Stimulated activated CD4-positive, alpha-beta T cell treated with anti-CD3 and anti-CD28 coated beads, TNF-alpha, amount 100 ng/mL, for 4 hours (primary cell): ENCODE measurements around the gene CAMKMT.

Experiments used
- DNase-seq, 3 experiments: peaks; one replicate each; pipeline ENCODE4 v3.0.0-alpha.2; 2020; ENCODE audit warnings: low read depth in 3 of 3

CAMKMT gene

DNA sequence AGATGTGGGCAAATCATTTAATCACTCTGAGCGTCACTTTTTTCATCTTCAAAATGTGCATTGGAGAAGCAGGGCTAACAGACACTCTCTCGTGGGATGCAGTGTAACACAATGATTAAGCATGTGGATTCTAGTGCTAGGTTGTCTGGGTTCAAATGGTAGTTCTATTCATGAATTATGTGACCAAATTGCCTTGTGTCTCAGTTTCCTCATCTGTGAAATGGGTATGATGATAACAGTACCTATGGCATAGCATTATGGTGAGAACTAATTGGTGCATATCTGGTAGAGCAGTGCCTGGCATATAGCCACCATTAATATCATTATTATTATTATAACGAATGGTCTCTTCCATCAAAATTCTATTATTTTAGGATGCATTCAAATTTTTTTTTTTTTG lies 437.4 kb downstream of the CAMKMT start:
- no peak for DNase-seq

DNA sequence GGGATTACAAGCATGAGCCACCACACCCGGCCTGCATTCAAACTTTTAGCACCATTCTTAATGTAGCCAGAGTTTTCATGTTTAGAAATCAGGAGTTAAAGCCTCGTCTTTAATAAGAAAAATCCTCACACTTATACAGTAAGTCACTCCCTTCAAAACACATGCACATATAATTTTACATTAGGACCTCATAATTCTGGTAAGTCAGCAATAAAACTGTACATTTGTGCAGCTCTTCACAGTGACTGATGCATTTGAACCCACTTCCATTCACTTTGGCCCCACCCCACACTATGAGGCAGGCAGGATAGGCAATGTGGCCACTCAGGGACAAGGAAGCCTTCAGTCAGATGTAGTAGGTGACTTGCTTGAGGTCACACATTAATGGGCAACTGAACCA lies 438.0 kb downstream of the CAMKMT start:
- no peak for DNase-seq

- DNase-seq: no peak
Measured at GRCh38 chr2:44801289-44801840, 439.6 kb downstream of the CAMKMT start.

DNA sequence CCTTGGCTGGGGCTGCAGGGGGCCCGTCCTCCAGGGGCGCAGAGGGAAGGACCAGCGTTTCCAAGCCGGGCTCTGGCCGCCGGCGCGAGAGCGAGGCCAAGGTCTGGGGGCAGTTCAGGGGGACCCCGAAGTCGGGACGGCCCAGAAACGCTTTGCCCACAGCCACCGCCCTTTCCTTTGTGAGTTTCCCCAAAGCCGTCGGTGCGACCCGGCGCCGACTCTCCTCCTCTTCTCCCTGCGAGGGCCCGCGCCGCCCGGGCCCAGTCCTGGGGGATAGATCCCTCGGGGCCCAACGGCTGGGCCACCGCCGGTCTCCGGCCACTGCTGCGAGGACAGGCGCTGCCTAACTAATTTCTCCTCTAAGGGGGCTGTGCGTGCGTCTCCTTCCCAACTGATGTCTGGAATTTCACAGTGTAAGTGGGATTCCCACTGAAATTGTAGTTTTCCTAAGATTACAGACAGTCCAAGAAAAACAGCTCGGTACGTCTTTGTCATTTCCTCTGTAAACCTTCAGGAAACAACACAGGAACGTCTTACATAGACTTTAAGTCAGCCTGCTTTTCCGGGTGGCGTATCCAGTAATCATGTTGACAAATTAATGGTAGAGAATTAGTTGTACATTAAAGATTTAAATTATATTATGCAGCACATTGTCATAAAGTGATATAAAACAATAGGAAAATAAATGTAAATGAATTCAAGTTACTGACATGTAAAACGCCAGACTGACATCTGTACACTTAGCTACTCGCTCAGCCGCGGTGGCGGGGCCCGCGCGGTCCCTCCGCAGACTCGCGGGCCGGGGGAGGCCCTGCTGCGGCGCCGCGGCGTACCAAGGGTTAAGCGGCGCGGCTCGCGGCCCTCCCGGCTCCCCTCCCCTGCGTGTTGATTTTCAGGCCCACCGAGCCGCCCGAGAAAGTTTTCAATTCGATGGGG lies 440.4 kb downstream of the CAMKMT start:
- no peak for DNase-seq

GRCh38 chr2:44802777-44803424 lies 441.2 kb downstream of the CAMKMT start:
- DNase-seq: no peak

- no peak for DNase-seq
Measured at GRCh38 chr2:44804406-44805265, 442.9 kb downstream of the CAMKMT start.

DNA sequence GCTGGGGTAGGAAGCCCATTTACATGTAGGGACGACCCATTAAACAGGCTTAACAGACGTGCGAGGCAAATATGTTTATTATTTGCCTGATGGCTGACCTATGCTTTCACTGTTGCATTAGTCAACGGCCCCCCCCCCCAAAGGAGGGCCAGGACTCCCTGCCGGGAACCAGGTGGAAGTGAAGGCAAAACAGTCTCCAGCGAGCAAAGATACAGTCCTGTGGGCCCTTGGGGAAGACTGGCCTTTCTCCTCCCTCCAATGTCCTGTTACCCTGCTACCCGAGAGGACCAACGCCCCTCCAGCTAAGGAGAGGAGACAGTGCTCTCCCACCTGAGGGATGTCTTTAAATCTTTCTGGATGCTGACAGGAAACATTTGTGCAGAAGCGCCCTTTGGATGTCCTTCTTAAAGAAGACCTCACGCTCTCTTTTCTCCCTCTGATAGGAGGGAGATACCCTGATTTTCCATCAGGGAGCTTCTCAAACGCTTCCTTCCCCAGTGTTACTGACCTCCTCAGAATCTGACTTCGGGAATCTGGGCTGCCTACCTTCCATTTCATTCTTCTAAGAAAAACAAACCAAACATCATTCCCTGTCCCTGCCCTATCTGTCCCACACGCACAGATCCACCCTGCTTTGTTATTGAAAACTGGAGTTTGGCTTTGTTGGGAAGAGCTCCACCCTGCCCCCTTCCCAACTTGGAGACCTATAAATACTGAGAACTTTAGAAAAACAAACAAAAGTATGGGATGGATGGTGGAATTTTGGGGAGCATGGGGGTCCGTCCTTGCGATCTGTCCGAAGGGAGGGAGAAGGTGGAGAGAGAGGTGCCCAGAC lies 443.9 kb downstream of the CAMKMT start:
- DNase-seq: no peak

GRCh38 chr2:44807201-44808025 lies 445.7 kb downstream of the CAMKMT start:
- no peak for DNase-seq

DNA sequence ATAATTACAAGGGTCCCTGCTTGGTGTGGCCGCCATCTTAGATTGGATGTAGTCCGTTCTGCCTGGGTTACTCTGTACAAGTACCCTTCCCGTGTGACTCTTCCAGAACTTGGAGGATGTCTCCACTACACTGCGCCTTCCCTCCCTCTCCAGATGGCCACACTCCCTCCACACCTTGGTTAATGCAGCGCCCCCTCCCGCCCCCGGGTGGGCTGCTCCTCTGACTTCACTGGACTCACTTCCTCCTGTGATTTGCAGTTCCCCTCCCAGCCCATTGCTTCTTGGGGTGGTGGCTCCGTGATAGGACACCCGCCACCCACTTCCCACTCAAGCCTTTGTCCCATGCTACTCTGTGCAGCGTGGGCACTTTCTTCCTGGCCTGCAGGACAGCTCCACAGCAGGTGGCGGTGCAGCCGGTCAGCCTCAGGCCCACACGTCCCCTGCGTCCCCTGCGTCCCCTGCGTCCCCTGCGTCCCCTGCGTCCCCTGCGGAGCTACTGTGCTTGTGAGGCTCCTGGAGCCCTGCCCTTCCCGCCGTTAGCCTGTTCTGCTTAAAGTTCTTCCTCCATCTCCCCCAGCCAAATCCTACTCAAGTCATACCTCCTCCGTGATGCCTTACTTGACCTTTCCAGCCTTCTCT lies 449.3 kb downstream of the CAMKMT start:
- no peak for DNase-seq

GRCh38 chr2:44813165-44813564 lies 451.4 kb downstream of the CAMKMT start:
- DNase-seq: no peak

DNA sequence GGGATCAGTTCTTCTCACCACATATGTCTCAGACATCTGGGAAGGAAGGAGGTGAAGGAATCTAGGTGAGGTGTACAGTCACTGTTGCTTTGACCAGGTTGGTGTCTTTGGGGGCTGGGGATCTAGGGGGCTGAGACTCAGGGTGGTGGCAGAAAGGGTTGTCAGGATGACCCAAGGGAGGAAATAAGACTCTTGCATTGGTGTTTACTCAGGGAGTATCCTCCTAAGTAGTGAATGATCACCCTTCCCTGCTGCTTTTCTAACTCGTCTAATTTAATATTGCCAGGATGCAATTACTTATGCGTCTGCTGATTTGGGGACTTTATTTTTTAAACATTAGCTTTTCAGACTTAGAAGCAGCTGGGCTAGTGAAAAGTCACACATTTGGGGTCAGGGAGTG lies 451.9 kb downstream of the CAMKMT start:
- DNase-seq: no peak

DNA sequence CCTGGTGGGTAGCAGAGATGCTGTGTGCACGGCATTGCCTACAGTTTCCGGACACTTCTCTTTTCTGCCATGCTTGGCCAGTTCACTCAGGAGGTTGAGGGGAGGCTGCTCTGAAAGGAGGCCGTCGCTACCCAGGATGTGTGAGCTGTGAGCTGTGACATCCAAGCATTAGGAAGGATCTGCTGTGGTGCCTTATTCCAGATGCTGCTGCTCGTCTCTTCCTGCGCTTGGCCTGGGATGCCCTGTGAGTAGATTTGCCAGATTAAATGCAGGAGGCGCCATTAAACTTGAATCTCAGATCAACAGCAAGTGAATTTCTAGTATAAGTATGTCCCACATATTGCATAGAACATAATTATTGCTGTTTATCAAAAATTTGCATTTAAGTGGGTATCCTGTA lies 455.5 kb downstream of the CAMKMT start:
- no peak for DNase-seq

DNA sequence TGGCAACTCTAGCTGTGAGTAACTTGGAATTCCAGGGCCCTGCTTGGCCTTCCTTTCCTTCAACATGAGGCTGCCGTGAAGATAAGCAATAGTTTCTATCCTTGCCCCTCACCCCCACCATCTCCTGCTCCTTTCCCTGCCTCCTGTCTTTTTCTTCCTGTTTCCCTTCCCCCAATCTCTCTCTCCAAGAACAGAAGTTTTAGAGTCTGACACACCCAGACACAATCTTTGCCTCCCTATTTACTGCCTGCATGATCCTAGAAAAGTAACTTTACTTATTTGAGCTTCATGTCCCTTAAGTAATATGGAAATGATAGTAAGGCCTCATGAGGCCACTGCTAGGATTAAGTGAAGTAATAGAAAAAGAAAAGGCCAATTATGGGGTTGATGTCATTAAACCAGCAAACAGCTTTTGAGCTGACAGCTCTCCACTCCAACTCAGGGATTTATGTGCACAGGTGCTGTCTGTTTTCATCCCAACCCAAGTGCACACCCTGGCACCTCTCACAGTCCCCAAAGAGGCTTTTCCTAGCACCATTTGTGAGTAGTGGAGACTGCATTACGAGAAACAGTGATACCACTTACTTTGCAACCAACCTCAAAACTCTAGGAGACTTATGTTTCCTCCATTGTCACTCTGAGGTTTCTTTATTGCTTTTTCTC lies 456.1 kb downstream of the CAMKMT start:
- DNase-seq: no peak

DNA sequence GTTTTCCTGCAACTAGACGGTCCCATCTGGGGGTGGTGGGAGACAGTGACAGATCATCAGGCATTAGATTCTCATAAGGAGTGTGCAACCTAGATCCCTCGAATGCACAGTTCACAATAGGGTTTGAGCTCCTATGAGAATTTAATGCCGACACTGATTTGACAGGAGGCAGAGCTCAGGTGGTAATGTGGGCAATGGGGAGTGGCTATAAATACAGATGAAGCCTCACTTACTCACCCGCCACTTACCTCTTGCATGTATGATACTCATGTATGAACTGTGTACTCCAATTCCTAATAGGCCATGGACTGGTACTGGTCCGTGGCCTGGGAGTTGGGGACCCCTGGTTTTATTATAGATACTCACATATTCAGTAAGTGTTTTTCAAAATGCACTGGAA lies 457.3 kb downstream of the CAMKMT start:
- no peak for DNase-seq

DNA sequence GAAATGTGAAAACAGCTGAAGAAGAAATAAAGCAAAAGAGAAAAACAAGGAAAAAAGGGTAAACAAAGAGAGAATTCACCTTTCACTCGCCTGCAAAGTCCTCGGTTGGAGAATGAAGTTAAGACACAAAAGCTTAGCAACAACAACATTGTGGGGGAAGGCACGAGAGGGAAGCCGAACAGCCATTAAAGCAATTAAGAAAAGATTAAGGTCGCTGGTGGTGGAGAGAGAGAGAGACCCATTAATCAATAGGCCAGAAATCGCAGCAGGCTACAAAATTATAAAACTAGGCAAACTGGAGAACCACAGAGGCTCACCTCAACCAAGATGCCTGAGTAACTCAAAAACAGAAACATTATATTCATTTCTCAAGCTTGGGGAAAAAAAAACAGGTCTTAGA lies 459.8 kb downstream of the CAMKMT start:
- no peak for DNase-seq

GRCh38 chr2:44822174-44822573 lies 460.4 kb downstream of the CAMKMT start:
- no peak for DNase-seq
